Esophagus squamous epithelium (tissue), 4 donors: ENCODE data around the gene TBC1D14.
A peak's percentile ranks its signal among the peaks of the same experiment; 100 is the strongest.

Experiments used
- POLR2A ChIP-seq, 4 donors: fragments of 450-650 bp; IDR thresholded peaks; one replicate each; pipeline ENCODE4 v1.6.1; 2017; ENCODE audit warnings: antibody characterized with exemption in 4 of 4, mild to moderate bottlenecking in 4 of 4, moderate library complexity in 3 of 4
- TF ChIP-seq, protein P1 (sequence below), 6 experiments: fragments of 450-650 bp in 4 of 6; fragments of 200-600 bp in 2 of 6; sonication (generic) in 2 of 6; IDR thresholded peaks; one replicate each; pipeline ENCODE4 v1.5.1; 2016 to 2019; ENCODE audit warnings: antibody characterized with exemption in 6 of 6, mild to moderate bottlenecking in 4 of 6, moderate library complexity in 4 of 6

DNA sequence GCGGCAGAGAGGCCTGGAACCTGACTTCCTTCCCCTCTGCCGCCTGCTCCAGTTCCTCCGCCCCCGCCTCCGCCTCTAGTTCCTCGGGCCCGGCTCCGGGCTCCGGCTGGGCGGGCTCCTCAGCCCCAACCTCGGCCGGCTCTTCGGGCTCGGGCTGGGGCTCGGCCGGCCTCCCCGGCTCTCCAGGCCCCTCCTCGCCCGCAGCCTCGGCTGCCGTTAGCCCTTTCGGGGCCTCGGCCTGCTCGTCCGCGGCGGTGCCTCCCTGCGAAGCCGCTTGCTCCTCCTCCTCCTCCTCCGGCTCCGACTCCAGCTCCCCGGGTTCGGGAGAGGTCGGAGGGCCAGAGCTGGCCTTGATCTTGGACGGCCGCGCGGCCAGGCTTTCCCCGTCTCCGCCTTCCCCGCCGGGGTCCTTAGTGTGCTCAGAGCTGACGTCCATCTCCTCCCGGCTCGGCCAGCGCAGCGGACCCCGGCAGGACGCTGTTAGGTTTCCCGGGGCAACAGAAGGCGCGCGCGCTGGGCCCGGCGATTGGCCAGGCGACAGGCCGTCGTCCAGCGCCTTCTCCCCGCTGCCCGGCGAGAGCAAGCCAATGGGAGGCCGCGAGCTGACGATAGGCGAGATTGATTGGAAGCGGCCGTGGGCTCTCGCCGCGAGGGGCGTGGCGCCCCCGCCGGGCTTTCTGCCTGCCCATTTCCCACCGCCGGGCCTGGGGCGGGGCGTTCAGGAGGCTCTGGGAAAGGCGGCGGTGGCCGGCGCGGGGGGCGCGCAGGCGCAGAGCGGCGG, 133.1 kb downstream of the TBC1D14 start:
- no peak for TF ChIP-seq POLR2A (IDR thresholded peaks at IDR 0.05)
- TF ChIP-seq, protein P1, sequence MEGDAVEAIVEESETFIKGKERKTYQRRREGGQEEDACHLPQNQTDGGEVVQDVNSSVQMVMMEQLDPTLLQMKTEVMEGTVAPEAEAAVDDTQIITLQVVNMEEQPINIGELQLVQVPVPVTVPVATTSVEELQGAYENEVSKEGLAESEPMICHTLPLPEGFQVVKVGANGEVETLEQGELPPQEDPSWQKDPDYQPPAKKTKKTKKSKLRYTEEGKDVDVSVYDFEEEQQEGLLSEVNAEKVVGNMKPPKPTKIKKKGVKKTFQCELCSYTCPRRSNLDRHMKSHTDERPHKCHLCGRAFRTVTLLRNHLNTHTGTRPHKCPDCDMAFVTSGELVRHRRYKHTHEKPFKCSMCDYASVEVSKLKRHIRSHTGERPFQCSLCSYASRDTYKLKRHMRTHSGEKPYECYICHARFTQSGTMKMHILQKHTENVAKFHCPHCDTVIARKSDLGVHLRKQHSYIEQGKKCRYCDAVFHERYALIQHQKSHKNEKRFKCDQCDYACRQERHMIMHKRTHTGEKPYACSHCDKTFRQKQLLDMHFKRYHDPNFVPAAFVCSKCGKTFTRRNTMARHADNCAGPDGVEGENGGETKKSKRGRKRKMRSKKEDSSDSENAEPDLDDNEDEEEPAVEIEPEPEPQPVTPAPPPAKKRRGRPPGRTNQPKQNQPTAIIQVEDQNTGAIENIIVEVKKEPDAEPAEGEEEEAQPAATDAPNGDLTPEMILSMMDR (IDR thresholded peaks at IDR 0.05) = peak in 4 of 6 experiments; percentile 68 to 84 (median 73)
